ENCODE measurements around the gene CYP27B1.
A peak's percentile ranks its signal among the peaks of the same experiment; 100 is the strongest.

CYP27B1 gene, protein sequence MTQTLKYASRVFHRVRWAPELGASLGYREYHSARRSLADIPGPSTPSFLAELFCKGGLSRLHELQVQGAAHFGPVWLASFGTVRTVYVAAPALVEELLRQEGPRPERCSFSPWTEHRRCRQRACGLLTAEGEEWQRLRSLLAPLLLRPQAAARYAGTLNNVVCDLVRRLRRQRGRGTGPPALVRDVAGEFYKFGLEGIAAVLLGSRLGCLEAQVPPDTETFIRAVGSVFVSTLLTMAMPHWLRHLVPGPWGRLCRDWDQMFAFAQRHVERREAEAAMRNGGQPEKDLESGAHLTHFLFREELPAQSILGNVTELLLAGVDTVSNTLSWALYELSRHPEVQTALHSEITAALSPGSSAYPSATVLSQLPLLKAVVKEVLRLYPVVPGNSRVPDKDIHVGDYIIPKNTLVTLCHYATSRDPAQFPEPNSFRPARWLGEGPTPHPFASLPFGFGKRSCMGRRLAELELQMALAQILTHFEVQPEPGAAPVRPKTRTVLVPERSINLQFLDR

DNA sequence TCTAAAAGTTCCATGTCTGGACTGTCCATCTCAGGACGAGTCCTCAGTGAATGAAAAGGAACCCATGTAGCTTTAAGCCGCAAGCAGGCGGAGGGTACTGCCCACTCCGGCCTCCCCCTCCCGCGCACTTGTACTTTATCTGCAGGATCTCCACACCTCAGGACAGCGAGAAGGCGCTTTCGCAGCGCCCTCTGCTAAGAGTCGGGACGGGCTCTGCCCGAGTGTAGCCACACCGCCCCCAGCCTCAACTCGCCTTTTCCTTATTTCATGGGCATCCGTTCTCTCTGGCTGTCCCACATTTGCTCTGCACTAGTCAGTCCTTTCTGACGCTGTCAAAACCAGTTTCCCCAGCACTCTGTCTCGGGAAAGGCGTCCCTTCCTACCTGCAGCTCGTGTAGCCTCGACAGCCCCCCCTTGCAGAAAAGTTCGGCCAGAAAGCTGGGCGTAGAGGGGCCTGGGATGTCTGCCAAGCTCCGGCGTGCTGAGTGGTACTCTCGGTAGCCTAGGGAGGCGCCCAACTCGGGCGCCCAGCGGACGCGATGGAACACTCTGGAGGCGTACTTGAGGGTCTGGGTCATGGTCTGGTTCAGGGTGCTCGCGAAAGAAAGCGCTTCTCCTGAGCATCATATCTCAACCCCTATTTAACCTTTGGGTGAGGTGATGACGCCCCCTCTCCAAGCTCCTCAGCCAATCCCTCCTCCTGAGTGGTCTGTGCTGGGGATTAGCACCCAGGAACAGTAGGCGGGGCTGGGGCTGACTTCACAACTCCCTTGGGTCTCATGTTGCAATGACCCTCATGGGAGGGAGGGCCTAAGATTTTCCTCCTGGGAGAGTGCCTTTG is at the start of gene CYP27B1:
CYP27B1 (minus strand) TSS at position 615 of the 841 bp plus-strand sequence; CDS start at position 578, 37 bp downstream.
- H3K9me2 ChIP-seq (replicated peaks; ENCODE audit: insufficient read depth, low read length) = no peaks in the 10 kb centered on the region
- no peak for TF ChIP-seq EZH2 (optimal IDR thresholded peaks at IDR 0.05; ENCODE audit: low read depth, low read length)
- TF ChIP-seq, protein P1, sequence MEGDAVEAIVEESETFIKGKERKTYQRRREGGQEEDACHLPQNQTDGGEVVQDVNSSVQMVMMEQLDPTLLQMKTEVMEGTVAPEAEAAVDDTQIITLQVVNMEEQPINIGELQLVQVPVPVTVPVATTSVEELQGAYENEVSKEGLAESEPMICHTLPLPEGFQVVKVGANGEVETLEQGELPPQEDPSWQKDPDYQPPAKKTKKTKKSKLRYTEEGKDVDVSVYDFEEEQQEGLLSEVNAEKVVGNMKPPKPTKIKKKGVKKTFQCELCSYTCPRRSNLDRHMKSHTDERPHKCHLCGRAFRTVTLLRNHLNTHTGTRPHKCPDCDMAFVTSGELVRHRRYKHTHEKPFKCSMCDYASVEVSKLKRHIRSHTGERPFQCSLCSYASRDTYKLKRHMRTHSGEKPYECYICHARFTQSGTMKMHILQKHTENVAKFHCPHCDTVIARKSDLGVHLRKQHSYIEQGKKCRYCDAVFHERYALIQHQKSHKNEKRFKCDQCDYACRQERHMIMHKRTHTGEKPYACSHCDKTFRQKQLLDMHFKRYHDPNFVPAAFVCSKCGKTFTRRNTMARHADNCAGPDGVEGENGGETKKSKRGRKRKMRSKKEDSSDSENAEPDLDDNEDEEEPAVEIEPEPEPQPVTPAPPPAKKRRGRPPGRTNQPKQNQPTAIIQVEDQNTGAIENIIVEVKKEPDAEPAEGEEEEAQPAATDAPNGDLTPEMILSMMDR (IDR thresholded peaks at IDR 0.05; ENCODE audit: low read length) = no peak
- TF ChIP-seq EZH2phosphoT487 (IDR thresholded peaks at IDR 0.05; ENCODE audit: low read length) = no peak
- no peak within 1 kb of the TSS for H3K4me3 ChIP-seq (ENCODE audit: low read length)
- peak within 1 kb of the TSS; percentile 90; the same call in 1 of the 2 replicates for H3K4me2 ChIP-seq (ENCODE audit: low read depth, low read length)
- peaks cover 10% of the 10 kb centered on the region; the same call in 1 of the 2 replicates for H3K4me1 ChIP-seq (ENCODE audit: low read length)
- H3K27me3 ChIP-seq (replicated peaks; ENCODE audit: insufficient read depth, low read length) = peaks cover 34% of the 10 kb centered on the region
- H4K20me1 ChIP-seq (ENCODE audit: insufficient read depth, low read length) = no peaks in the 10 kb centered on the region
- H3K79me2 ChIP-seq (ENCODE audit: low read length) = peaks cover 12% of the 10 kb centered on the region
- no peak within 1 kb of the TSS for H2AFZ ChIP-seq (ENCODE audit: low read length)
- no peaks in the 10 kb centered on the region; the same call in 1 of the 2 replicates for H3K36me3 ChIP-seq (replicated peaks; ENCODE audit: insufficient read depth, low read length)
- H3K9ac ChIP-seq (ENCODE audit: low read length) = no peak within 1 kb of the TSS
- DNase-seq = no peak
- H3K27ac ChIP-seq (ENCODE audit: low read length) = no peak within 1 kb of the TSS
- H3F3A ChIP-seq (ENCODE audit: insufficient read depth, low read length) = peaks cover 1% of the 10 kb centered on the region; the same call in 1 of the 2 replicates
- no peaks in the 10 kb centered on the region for H3K9me3 ChIP-seq (replicated peaks; ENCODE audit: insufficient read depth, low read length)

GRCh38 chr12:57816001-57816854 is 49.4 kb upstream of the CYP27B1 start:
- TF ChIP-seq EZH2phosphoT487 (IDR thresholded peaks at IDR 0.05; ENCODE audit: low read length) = no peak

DNA sequence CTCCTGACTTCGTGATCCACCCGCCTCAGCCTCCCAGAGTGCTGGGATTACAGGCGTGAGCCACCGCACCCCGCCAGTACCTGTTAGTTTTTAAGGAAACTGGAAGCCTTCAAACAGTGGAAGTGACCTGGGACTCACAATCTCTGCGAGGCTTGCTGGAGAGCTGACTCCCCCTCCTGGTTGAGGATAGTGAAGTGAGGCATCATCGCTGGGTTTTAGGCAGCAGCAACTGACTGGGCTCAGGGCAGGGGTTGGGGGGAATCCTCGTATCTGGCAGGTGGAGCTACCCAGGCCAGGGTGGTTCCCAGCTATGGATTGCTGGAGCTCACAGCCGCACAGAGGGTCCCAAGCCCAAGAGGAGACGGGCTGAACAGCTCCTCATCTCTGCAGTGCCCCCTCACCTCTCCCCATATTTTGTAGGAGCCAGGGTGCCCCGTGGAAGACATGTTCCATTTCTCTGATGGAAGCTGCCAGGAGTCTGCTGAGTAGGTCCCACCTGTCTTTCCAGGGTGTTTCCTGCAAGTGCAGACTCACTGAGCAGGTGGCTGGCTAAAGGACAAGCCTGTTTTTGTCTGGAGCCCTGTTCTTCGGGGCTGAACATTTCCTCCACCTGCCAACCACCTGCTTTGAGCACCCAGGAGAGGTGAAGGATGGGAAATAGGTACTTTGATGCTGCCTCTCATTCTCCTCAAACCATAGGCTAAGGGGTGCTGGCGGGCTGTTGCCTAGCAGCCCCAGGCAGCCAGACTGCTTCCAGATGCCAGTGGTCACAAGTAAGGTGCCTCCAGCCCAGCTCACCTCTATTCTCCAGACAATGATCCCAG is 48.5 kb upstream of the CYP27B1 start:
- Histone ChIP-seq H3K9me2 (replicated peaks; ENCODE audit: insufficient read depth, low read length) (no peaks in the 10 kb centered on the region), H3K9me3 (replicated peaks; ENCODE audit: insufficient read depth, low read length) (no peaks in the 10 kb centered on the region), H3K27ac (ENCODE audit: low read length) (no peak overlapping the region), H3K79me2 (ENCODE audit: low read length) (no peaks in the 10 kb centered on the region), H3K4me3 (ENCODE audit: low read length) (no peak overlapping the region), H3K27me3 (replicated peaks; ENCODE audit: insufficient read depth, low read length) (no peaks in the 10 kb centered on the region), H3F3A (ENCODE audit: insufficient read depth, low read length) (peaks cover 4% of the 10 kb centered on the region; the same call in 1 of the 2 replicates), H4K20me1 (ENCODE audit: insufficient read depth, low read length) (no peaks in the 10 kb centered on the region), H3K4me2 (ENCODE audit: low read depth, low read length) (no peak overlapping the region), H3K36me3 (replicated peaks; ENCODE audit: insufficient read depth, low read length) (no peaks in the 10 kb centered on the region), H2AFZ (ENCODE audit: low read length) (no peak overlapping the region), H3K4me1 (ENCODE audit: low read length) (no peaks in the 10 kb centered on the region), H3K9ac (ENCODE audit: low read length) (no peak overlapping the region)
- DNase-seq = no peak
- no peak for TF ChIP-seq EZH2phosphoT487 (IDR thresholded peaks at IDR 0.05; ENCODE audit: low read length)
- TF ChIP-seq, protein P1 (IDR thresholded peaks at IDR 0.05; ENCODE audit: low read length) = no peak
- no peak for TF ChIP-seq EZH2 (optimal IDR thresholded peaks at IDR 0.05; ENCODE audit: low read depth, low read length)

More at GRCh38 chr12:57816001-57816854, 49.4 kb upstream of the CYP27B1 start:
- no peaks in the 10 kb centered on the region for H3K4me1 ChIP-seq (ENCODE audit: low read length)
- no peaks in the 10 kb centered on the region for H3K9me2 ChIP-seq (replicated peaks; ENCODE audit: insufficient read depth, low read length)
- peaks cover 4% of the 10 kb centered on the region; the same call in 1 of the 2 replicates for H3F3A ChIP-seq (ENCODE audit: insufficient read depth, low read length)
- no peaks in the 10 kb centered on the region for H3K79me2 ChIP-seq (ENCODE audit: low read length)
- no peak overlapping the region for H3K27ac ChIP-seq (ENCODE audit: low read length)
- H3K4me2 ChIP-seq (ENCODE audit: low read depth, low read length) = no peak overlapping the region
- no peak for DNase-seq
- no peaks in the 10 kb centered on the region for H4K20me1 ChIP-seq (ENCODE audit: insufficient read depth, low read length)
- H3K9me3 ChIP-seq (replicated peaks; ENCODE audit: insufficient read depth, low read length) = no peaks in the 10 kb centered on the region
- no peak overlapping the region for H2AFZ ChIP-seq (ENCODE audit: low read length)
- no peak overlapping the region for H3K9ac ChIP-seq (ENCODE audit: low read length)
- H3K36me3 ChIP-seq (replicated peaks; ENCODE audit: insufficient read depth, low read length) = no peaks in the 10 kb centered on the region
- no peaks in the 10 kb centered on the region for H3K27me3 ChIP-seq (replicated peaks; ENCODE audit: insufficient read depth, low read length)
- H3K4me3 ChIP-seq (ENCODE audit: low read length) = no peak overlapping the region
